Sigmoid colon (tissue), 7 donors: ENCODE measurements around the gene KRT7. TPM values are rescaled to one million over a fixed set of nuclear protein-coding genes. Genes with fewer than 3 reads are reported as not detected.

Experiments
- DNase-seq: peaks from one replicate; pipeline ENCODE4 v3.0.0-alpha.2; 2019
- H3K27ac ChIP-seq, 4 donors: fragments of 200-600 bp; sonication (generic); one replicate each; pipeline ENCODE4 v1.5.1; 2016 to 2019; ENCODE audit warnings: mild to moderate bottlenecking in 1 of 4
- H3K27me3 ChIP-seq, 3 donors: fragments of 200-600 bp; sonication (generic); one replicate each; pipeline ENCODE4 v1.5.1; 2019; ENCODE audit warnings: mild to moderate bottlenecking in 1 of 3
- H3K36me3 ChIP-seq, 4 donors: fragments of 200-600 bp; sonication (generic); one replicate each; pipeline ENCODE4 v1.5.1; 2016 to 2019
- H3K4me1 ChIP-seq, 4 donors: fragments of 200-600 bp; sonication (generic); one replicate each; pipeline ENCODE4 v1.5.1; 2017 to 2019
- H3K4me3 ChIP-seq, 4 donors: fragments of 200-600 bp; sonication (generic); one replicate each; pipeline ENCODE4 v1.5.1; 2017 to 2019; ENCODE audit warnings: mild to moderate bottlenecking in 2 of 4, moderate library complexity in 1 of 4
- H3K9me3 ChIP-seq, 4 donors: fragments of 200-600 bp in 3 of 4; sonication (generic) in 3 of 4; one replicate each; pipeline versions ENCODE4 v1.5.1 to v1.6.1; 2013 to 2019
- EP300 ChIP-seq, 4 donors: sonication (generic); formaldehyde crosslinking; IDR thresholded peaks; one replicate each; pipeline ENCODE4 v1.6.1; 2017; ENCODE audit warnings: antibody characterized with exemption in 4 of 4
- POLR2A ChIP-seq, 2 donors: fragments of 450-650 bp; IDR thresholded peaks; one replicate each; pipeline ENCODE4 v1.6.1; 2016; ENCODE audit warnings: antibody characterized with exemption in 2 of 2, mild to moderate bottlenecking in 2 of 2, moderate library complexity in 2 of 2
- POLR2AphosphoS5 ChIP-seq, 4 donors: sonication (generic); formaldehyde crosslinking; IDR thresholded peaks; one replicate each; pipeline ENCODE4 v1.6.1; 2017; ENCODE audit warnings: antibody characterized with exemption in 4 of 4
- WGBS, 2 donors: extraction: QIAGEN DNeasy Blood & Tissue Kit; methylation state at CpG; one replicate each; pipeline ENCODE4 v1.1.7; 2013; 5-methylcytosine and 5-hydroxymethylcytosine counted together
- intact Hi-C: fragments of 100-400 bp; cut with DNase I; formaldehyde crosslinking; loops from one replicate; pipeline ENCODE4 v1.15.1; 2023
- polyA plus RNA-seq, 3 donors: library from polyadenylated mRNA; stranded (reverse); fragments of 200-250 nt; gene quantifications; one replicate each; pipeline ENCODE4 v1.2.3, GENCODE V29; 2013
- total RNA-seq, 4 donors: library from RNA; depleted of rRNA; stranded (reverse); fragments of >200 nt; gene quantifications; one replicate each; pipeline ENCODE4 v1.1.0, GENCODE V29; 2016
- TF ChIP-seq, protein P1 (sequence below), 4 experiments: fragments of 450-650 bp in 3 of 4; fragments of 200-600 bp in 1 of 4; IDR thresholded peaks; one replicate each; pipeline ENCODE4 v1.5.1; 2016 to 2019; ENCODE audit warnings: antibody characterized with exemption in 4 of 4, mild to moderate bottlenecking in 3 of 4, moderate library complexity in 2 of 4
- donor health status: healthy with polysubstance abuse.
- donor health status: Bipolar disorder and iron deficiency.
- donor health status: healthy.

The KRT7 gene
- total and polyA plus RNA-seq, 7 donors = 0.27 to 12.0 (median 2.4) TPM; not detected in 2

DNA sequence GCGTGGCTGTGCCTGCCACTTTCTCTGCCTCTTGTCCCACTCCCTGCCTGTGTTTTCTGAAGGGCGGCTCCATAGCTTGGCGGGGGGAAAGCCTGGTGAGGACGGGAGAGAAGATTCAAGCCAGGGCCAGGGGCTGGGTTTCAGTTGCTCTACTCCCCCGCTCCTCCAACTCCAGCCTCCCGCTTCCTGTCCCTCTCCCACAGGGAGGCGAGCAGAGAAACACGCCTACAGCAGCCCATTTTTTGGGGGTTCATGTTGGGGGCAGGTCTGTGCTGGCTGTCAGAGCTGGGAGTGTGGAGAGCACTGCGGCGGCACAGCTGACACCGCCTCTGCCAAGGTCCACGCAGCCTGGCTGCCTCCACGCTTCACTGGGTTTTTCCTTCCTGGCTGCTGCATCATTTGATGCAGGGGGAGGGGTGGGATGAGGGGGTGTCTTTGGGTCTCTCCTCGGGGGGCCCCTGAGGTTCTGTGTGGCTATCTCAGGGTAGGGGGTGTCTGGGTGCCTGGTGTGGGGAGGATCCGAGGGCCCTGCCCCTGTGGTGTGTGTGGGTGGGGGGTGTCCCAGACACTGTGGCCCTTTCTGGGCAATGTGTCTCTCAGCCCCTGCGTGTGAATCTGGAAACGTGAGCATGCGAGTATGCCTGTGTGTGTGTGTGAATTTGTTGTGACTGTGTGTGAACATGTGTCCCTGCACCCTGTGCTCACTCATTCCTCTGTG lies 30.5 kb upstream of the KRT7 start:
- peak; percentile 58 for DNase-seq
- TF ChIP-seq EP300 (IDR thresholded peaks at IDR 0.05) = no peak
- no peak for TF ChIP-seq POLR2A (IDR thresholded peaks at IDR 0.05)
- TF ChIP-seq, protein P1, sequence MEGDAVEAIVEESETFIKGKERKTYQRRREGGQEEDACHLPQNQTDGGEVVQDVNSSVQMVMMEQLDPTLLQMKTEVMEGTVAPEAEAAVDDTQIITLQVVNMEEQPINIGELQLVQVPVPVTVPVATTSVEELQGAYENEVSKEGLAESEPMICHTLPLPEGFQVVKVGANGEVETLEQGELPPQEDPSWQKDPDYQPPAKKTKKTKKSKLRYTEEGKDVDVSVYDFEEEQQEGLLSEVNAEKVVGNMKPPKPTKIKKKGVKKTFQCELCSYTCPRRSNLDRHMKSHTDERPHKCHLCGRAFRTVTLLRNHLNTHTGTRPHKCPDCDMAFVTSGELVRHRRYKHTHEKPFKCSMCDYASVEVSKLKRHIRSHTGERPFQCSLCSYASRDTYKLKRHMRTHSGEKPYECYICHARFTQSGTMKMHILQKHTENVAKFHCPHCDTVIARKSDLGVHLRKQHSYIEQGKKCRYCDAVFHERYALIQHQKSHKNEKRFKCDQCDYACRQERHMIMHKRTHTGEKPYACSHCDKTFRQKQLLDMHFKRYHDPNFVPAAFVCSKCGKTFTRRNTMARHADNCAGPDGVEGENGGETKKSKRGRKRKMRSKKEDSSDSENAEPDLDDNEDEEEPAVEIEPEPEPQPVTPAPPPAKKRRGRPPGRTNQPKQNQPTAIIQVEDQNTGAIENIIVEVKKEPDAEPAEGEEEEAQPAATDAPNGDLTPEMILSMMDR (IDR thresholded peaks at IDR 0.05) = no peak
- no peak for TF ChIP-seq POLR2AphosphoS5 (IDR thresholded peaks at IDR 0.05)
- H3K27ac ChIP-seq = no peak overlapping the region
- WGBS, 2 donors = 52 to 64% methylated on average over 18 of the region's 18 CpGs
- no peaks in the 10 kb centered on the region for H3K36me3 ChIP-seq
- no peaks in the 10 kb centered on the region for H3K9me3 ChIP-seq
- peaks cover 0 to 20% (median 2%) of the 10 kb centered on the region in 4 donors for H3K4me1 ChIP-seq
- H3K27me3 ChIP-seq = no peaks in the 10 kb centered on the region
- H3K4me3 ChIP-seq = no peak overlapping the region
- intact Hi-C loops = no loop called here

DNA sequence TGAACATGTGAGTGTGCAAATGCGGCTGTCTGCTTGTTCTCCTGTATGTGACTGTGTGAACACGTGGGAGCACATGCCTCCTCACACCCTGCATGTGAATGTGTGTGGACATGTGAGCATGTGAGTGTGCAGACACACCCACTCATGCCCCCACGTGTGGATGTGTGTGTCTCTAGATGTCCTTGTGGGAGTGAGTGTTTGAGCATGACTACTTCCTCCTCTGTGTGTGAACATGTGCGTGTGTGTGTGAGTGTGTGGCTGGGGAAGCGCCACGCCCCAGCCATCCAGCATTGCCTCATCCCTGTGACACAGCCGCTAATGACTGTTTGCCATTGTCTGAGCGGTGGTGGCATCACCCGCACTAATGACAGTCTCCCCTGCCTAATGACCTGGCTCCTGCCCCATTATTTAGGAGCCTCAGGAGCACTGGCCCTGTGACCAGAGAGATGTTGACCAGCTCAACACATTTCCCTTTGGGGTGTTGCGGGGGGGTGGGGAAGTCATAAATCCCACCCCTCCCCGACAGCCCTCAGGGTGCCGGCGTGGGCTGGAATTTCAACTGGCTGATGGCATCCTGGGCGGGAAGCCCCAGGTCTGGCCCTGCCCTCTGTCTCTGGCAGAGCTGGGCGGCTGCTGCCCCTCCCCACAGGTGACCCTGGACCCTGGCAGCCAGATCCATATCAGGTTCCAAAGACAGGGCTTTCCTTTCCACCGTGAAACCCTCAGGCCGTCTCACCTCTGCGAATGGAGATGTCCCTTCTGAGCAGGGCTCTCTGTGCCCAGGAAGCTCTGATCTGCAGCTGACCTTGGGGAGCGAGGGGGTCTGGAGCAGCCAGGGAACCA lies 29.7 kb upstream of the KRT7 start:
- TF ChIP-seq POLR2AphosphoS5 (IDR thresholded peaks at IDR 0.05) (peak in 1 of 4 donors; percentile 68), POLR2A (IDR thresholded peaks at IDR 0.05) (no peak)
- DNase-seq = peak; percentile 75
- H3K27me3 ChIP-seq = no peaks in the 10 kb centered on the region
- intact Hi-C loops = no loop called here
- no peaks in the 10 kb centered on the region for H3K9me3 ChIP-seq
- WGBS, 2 donors = 17 to 38% methylated on average over 19 of the region's 19 CpGs
- no peaks in the 10 kb centered on the region for H3K36me3 ChIP-seq
- H3K4me1 ChIP-seq = peaks cover 0 to 28% (median 5%) of the 10 kb centered on the region in 4 donors
- H3K4me3 ChIP-seq = no peak overlapping the region
- H3K27ac ChIP-seq = peak overlapping the region in 1 of 4 donors; percentile 8

DNA sequence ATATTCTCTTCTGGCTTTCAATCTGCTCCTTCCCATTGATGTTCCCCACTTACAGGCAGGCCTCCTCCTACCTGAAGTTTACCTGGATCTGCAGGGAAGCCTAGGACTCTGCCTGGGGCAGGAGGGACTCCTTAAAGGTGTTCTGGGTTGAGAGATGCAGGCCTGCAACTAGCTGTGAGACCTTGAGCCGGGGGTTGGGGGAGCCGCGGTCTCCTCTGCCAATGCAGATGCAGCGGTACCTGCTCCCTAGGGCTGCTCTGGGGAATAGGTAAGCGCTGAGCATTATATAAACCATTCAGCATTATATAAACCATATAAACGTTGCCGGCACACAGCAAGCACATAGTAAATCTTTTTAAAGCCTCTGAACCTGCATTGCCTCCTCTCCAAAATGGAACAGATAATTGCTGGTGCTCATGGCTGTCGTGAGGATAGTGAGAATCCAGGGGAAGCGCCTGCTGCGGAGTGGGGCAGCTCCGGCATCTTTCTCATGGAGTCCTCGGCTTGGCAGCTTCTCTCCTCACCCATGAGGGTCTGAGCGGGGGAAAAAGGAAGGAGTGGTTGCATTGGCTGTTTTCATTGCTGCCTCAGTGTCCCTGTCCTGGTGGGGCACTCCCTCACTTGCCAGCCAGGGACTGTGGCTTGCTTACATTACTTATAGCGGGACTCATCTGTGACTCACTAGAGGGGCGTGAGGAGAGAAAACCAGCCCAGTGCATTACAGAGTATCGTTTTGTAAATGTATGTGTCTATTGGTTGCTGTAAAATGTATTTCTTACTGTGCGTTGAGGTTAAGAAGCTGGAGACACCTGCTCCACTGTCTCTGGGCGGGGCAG lies 28.7 kb upstream of the KRT7 start:
- Histone ChIP-seq H3K27ac (no peak overlapping the region), H3K9me3 (no peaks in the 10 kb centered on the region), H3K36me3 (no peaks in the 10 kb centered on the region), H3K27me3 (no peaks in the 10 kb centered on the region), H3K4me3 (no peak overlapping the region), H3K4me1 (peaks cover 0 to 30% (median 5%) of the 10 kb centered on the region in 4 donors)
- intact Hi-C loops = no loop called here
- 80 to 82% methylated on average over 18 of the region's 18 CpGs for WGBS, 2 donors
- DNase-seq = peak; percentile 47
- TF ChIP-seq POLR2A (IDR thresholded peaks at IDR 0.05) = no peak
- no peak for TF ChIP-seq POLR2AphosphoS5 (IDR thresholded peaks at IDR 0.05)
- no peak for TF ChIP-seq EP300 (IDR thresholded peaks at IDR 0.05)
- TF ChIP-seq, protein P1 (IDR thresholded peaks at IDR 0.05) = no peak

DNA sequence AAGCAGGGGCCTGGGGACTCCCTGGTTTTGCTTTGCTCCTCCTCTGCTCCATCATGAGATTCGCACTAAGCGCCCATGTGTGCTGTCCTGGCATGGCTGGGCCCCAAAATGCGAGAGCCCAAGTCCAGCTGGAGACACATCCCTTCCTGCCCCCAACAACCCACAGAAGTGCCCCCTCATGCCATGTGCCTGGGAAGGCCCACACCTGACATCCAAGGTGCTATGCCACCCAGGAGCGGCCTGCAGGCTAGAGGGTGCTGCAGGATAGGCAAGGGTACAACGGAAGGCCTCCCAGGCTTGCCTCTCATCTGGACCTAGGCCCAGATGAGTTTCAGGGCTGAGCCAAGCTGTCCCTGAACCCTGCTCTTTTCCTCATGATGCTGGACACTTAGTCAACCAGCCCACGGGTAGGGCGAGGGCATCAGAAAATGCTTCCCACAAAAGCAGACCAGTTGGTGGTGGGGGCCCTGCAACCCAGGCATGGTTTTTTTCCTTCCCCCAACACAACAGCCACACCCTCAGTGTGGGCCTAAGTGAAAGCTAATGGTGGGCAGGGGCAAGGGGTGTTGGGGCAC lies 28.0 kb upstream of the KRT7 start:
- Histone ChIP-seq H3K27ac (no peak overlapping the region), H3K27me3 (no peaks in the 10 kb centered on the region), H3K9me3 (no peaks in the 10 kb centered on the region), H3K4me1 (peaks cover 0 to 30% (median 5%) of the 10 kb centered on the region in 4 donors), H3K4me3 (no peak overlapping the region), H3K36me3 (no peaks in the 10 kb centered on the region)
- TF ChIP-seq POLR2A (IDR thresholded peaks at IDR 0.05) (no peak), EP300 (IDR thresholded peaks at IDR 0.05) (no peak), POLR2AphosphoS5 (IDR thresholded peaks at IDR 0.05) (no peak)
- TF ChIP-seq, protein P1 (IDR thresholded peaks at IDR 0.05) = no peak
- 89 to 90% methylated on average over 7 of the region's 7 CpGs for WGBS, 2 donors
- intact Hi-C loops = no loop called here
- DNase-seq = peak; percentile 30
